Ramos (cell line): ENCODE results near the gene GSC2.

ENCODE experiments used
- in situ Hi-C: fragments of 300-500 bp; cut with MboI; formaldehyde crosslinking; loops from one replicate; pipeline ENCODE4 v1.14.3; 2022; ENCODE audit warnings: low sequenced_read_pairs; ENCODE audit not compliant: unreplicated experiment

The GSC2 gene

DNA sequence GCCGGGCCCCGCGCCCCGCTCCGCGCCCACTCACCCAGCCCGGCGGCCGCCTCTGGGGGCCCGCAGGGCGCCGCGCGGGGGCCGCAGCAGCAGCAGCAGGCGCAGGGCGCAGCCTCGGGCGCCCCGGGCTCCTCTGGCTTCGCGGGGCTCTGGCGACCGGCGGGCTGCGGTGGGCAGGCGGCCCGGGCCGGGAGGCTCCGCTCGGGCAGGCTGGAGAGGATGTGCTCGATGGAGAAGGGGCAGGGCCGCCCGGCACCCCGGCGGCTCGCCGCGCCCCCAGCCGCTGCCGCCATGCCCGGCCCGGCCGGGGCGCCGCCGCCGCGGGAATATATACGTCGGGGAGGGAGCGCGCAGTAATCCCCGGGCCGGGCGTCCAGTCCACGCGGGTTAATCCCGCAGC, at the start of gene GSC2:
Gene GSC2, minus strand, starts transcription at position 302 of the 400 bp plus-strand sequence. Its CDS starts 9 bp downstream, at position 293.
- in situ Hi-C loops, result no loop called here

- in situ Hi-C loops, result no loop called here
Observed at GRCh38 chr22:19199479-19199878, 49.4 kb upstream of the GSC2 start.

DNA sequence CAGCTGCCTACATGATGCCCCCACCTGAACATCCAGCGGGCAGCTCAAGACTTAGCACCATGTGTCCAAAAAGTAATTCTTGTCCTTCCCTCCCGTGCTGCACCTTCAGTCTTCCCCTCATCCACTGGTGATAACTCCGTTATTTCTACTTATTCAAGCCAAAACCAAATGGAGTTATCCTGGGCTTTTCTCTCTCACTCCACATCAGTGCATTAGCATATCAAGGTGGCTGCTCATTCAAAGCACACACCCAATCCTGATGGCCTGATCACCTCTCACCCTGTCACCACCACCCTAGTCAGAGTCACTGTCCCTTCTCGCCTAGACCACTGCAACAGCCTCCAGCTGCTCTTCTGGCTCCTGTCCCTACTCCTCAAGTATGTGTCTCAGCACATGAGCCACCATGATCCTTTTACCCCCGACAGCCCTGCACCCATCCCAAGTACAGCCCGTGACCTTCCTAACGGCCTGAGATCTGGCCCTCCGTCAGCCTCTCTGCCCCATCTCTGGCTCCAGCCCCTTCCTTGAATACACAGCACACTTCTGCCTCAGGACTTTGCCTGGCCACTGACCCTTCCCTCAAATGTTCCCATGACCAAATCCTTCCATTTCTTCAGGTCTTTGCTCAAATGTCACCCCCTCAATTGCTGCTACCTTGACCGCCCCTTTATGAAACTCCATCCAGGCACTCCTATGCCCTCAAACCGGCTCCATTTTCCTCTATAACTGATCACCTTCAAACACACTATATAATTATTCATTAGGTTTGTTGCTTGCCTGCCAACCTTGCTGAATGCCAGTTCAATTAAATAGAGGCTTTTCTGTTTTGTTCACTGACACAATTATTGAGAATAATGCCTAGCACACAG, 48.1 kb upstream of the GSC2 start:
- in situ Hi-C loops, result no loop called here

GRCh38 chr22:19196841-19197612, 46.9 kb upstream of the GSC2 start:
- in situ Hi-C loops, result no loop called here

GRCh38 chr22:19195796-19196731, 46.0 kb upstream of the GSC2 start:
- in situ Hi-C loops, result no loop called here

GRCh38 chr22:19194766-19195536, 44.9 kb upstream of the GSC2 start:
- in situ Hi-C loops, result no loop called here

GRCh38 chr22:19193879-19194278, 43.8 kb upstream of the GSC2 start:
- in situ Hi-C loops, result no loop called here

- in situ Hi-C loops, result no loop called here
Observed at GRCh38 chr22:19187716-19188563, 37.8 kb upstream of the GSC2 start.

- in situ Hi-C loops, result no loop called here
Observed at GRCh38 chr22:19184276-19184997, 34.3 kb upstream of the GSC2 start.

DNA sequence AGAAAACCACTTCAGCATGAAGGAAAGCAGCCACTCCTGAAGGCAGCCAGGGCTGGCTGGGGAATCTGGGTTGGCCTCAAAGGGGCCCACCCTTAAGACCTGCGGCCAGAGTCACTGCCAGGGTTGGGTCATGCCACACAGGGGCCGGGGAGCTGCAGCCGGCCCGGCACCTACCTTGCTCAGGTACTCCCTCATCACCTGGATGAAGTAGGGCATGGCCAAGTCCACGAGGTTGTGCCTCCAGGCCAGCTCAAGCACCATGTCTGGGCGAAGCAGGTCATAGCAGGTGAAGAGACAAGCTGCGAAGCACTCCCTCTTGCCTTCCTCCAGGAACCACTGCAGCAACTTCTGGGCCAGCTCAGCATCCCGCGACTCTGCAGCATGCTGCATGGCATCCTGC, 33.1 kb upstream of the GSC2 start:
- in situ Hi-C loops, result no loop called here

DNA sequence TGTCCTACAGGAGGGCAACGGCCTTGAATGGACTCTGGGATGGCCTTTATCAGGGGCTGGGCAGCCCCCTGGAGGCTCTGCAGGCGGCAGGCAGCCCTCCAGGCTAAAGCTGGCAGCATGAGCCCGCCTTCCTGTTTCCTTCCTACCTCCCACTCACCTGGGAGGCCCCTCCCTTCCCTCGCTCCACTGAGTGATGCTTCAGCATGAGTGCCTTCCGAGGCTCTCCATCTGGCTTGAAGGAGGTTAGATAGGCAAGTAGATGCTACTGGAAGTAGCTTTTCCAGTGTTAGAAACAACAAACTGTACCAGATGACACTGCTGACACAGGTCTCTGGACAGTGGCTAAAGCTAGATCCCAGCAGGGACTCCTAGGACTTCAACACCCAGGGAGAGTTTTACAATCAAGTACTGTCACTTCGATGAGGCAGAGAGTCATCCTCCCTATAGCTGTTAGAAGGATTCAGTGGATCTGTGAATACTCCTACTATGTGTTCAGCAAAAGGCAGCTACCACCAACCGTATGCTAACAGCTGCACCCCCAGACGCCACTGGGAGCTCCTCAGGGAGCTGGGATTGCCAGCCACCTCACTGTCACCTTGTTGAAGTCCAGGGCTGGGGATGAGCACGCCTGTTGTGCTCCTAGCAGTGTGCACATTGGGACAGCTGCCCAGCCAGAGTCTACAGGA, 32.5 kb upstream of the GSC2 start:
- in situ Hi-C loops, result no loop called here

GRCh38 chr22:19181786-19182471, 31.8 kb upstream of the GSC2 start:
- in situ Hi-C loops, result no loop called here

DNA sequence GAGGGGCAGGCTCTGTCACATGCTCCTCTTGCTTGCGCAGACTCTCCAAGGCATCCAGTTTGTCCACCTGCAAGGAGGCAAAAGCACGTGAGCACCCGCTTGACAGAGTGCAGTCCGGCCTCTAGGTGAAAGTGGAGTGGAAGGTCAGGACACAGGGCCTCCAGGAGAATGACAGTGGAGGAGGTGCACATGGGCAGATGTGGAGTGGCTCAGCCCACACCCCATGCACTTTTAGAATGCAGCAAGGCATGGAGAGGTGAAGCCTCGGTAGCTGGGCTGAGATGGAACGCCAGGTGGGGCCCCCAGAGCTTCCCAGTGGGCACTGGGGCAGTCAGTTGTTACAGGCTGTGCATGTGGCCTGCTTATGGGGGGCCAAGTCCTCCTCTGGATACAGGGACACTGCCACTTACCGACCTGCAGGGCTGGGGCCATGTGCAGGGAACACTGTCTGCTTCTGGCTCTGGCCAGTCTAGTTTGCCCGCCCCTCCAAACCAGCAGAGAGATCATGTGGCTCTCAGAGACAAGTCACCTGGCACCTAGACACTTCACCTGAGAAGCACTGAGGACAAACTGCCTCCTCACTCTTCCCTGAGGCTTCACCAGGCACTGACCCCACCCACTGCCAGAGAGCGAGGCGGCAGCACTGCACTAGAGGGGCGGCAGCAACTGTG, 30.8 kb upstream of the GSC2 start:
- in situ Hi-C loops, result no loop called here

DNA sequence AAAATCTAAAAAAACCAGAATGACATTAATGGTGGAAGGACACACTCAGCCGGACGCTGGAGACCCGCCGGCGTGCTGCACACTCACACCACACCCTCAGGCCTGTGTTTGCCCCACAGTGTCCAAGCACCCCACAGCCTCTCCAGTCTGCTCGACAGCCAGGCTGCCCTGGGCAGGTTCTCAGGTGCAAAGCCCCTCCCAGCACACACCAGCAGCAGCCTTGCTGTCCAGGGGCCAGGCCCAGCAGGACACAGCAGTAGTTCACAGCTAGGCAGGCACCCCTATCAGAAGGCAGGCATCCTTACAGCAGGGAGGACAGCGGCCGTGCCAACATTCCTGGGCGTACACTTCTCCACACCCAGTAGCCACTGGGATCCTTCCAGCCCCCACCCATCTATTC, 30.1 kb upstream of the GSC2 start:
- in situ Hi-C loops, result no loop called here

- in situ Hi-C loops, result no loop called here
Observed at GRCh38 chr22:19179497-19180048, 29.5 kb upstream of the GSC2 start.
